ENCODE measurements around the gene KIAA0040. TPM values are rescaled to one million over a fixed set of nuclear protein-coding genes. Genes with fewer than 3 reads are reported as not detected.

KIAA0040 gene
- total RNA-seq, 1 experiment from 2014 or later, result 0.31 TPM

DNA sequence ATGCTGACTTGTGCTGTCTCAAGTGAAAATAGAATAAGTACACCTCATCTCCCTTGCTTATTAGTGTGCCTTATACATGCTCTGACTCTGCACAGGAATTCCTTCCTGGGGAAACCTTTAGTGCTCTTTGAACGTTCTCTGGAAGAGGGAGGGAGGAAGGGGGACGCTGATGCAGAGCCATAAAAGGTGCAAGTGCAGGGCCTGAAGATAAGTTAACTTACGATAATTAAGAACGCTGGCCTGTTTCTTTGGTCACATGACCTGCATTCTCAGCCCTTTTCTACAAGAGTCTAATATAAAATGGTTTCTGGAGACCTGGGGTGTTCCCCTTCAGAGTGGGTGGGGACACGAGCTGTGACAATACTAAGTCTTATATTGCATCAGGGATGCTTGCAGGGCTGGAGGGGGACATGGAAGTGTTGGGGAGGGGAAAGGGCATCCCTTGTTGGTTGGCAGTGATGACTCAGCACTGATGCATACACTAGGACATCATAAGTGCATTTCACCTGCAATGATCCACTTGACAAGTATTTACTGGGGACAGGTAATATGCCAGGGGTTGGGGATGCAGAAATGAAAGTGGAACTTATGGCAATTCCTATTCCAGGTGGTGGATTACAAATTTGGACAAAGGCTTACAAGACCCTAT, 26.3 kb upstream of the KIAA0040 start:
- CTCF ChIA-PET, result no interaction called here
- no peaks in the 10 kb centered on the region for H3K4me1 ChIP-seq (ENCODE audit: control insufficient read depth, insufficient read depth, low read length)
- no peak for ATAC-seq

DNA sequence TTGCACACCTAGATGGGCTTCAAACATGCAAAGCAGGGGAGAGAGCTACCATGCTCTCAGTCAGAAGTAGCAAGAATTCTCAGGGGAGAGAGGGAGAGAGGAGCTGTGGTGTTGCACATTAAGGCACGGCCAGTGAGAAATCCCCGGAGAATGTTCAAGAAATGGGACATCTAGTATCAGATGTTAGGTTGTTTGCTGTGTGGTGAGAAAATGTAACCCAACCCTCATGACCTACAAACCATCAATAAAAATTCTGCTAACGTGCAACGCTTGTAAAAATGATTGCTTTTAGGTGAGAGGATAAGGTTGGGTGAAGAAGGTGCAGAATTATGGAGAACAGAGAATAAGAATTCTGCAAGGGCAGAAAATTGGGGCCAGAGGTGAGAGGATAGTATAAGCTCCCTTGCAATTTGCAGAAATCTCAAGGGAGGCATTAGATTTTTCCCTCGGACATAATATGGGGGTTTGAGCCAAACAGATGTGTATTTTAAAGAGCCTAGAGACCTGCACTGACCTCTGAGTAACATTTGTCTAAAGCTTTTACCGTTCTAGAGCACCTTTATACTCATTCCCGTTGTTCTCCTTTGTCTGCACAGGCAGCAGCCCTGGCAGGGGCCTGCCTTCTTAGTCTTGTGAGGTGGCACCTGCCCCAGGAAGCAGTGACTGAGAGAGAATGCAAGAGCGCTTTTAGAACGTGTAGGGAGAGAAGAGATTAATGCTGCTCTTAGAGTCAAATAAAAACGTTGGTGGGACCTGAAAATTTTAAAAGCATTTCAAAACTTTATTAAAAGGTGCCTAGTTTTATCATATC, 25.4 kb upstream of the KIAA0040 start:
- intact Hi-C loops (cut with micrococcal nuclease; ENCODE audit: unreplicated experiment) (no loop called here), in situ Hi-C loops (cut with HindIII; ENCODE audit: low pct_unique_long_range_greater_than_20kb, low sequenced_read_pairs) (no loop called here)
- ChIA-PET POLR2A (no interaction called here), CTCF (no interaction called here)
- TF ChIP-seq, protein P1, sequence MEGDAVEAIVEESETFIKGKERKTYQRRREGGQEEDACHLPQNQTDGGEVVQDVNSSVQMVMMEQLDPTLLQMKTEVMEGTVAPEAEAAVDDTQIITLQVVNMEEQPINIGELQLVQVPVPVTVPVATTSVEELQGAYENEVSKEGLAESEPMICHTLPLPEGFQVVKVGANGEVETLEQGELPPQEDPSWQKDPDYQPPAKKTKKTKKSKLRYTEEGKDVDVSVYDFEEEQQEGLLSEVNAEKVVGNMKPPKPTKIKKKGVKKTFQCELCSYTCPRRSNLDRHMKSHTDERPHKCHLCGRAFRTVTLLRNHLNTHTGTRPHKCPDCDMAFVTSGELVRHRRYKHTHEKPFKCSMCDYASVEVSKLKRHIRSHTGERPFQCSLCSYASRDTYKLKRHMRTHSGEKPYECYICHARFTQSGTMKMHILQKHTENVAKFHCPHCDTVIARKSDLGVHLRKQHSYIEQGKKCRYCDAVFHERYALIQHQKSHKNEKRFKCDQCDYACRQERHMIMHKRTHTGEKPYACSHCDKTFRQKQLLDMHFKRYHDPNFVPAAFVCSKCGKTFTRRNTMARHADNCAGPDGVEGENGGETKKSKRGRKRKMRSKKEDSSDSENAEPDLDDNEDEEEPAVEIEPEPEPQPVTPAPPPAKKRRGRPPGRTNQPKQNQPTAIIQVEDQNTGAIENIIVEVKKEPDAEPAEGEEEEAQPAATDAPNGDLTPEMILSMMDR (IDR thresholded peaks at IDR 0.05), result no peak
- TF ChIP-seq POLR2AphosphoS5 (IDR thresholded peaks at IDR 0.05; ENCODE audit: low read depth, low read length), result no peak
- no peak for TF ChIP-seq SIN3A (IDR thresholded peaks at IDR 0.05; ENCODE audit: borderline replicate concordance, insufficient read depth, low read depth, low read length)
- TF ChIP-seq, protein P2, sequence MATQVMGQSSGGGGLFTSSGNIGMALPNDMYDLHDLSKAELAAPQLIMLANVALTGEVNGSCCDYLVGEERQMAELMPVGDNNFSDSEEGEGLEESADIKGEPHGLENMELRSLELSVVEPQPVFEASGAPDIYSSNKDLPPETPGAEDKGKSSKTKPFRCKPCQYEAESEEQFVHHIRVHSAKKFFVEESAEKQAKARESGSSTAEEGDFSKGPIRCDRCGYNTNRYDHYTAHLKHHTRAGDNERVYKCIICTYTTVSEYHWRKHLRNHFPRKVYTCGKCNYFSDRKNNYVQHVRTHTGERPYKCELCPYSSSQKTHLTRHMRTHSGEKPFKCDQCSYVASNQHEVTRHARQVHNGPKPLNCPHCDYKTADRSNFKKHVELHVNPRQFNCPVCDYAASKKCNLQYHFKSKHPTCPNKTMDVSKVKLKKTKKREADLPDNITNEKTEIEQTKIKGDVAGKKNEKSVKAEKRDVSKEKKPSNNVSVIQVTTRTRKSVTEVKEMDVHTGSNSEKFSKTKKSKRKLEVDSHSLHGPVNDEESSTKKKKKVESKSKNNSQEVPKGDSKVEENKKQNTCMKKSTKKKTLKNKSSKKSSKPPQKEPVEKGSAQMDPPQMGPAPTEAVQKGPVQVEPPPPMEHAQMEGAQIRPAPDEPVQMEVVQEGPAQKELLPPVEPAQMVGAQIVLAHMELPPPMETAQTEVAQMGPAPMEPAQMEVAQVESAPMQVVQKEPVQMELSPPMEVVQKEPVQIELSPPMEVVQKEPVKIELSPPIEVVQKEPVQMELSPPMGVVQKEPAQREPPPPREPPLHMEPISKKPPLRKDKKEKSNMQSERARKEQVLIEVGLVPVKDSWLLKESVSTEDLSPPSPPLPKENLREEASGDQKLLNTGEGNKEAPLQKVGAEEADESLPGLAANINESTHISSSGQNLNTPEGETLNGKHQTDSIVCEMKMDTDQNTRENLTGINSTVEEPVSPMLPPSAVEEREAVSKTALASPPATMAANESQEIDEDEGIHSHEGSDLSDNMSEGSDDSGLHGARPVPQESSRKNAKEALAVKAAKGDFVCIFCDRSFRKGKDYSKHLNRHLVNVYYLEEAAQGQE (IDR thresholded peaks at IDR 0.05; ENCODE audit: insufficient read depth in 1 of 2, low read depth in 2 of 2, low read length in 1 of 2), result no peak
- no peak for TF ChIP-seq TCF7L2 (IDR thresholded peaks at IDR 0.05; ENCODE audit: low read depth, low read length)
- Histone ChIP-seq H3K9me3 (ENCODE audit: control insufficient read depth, insufficient read depth, low read depth, low read length) (no peaks in the 10 kb centered on the region), H3K27me3 (ENCODE audit: control insufficient read depth, insufficient read depth, low read length) (no peaks in the 10 kb centered on the region), H3K36me3 (ENCODE audit: control insufficient read depth, insufficient read depth, low read length) (no peaks in the 10 kb centered on the region), H3K27ac (ENCODE audit: low read length) (no peak overlapping the region), H3K4me1 (ENCODE audit: control insufficient read depth, insufficient read depth, low read length) (no peaks in the 10 kb centered on the region), H3K4me3 (ENCODE audit: low read depth in 2 of 2, low read length in 2 of 2) (no peak overlapping the region)
- ATAC-seq (no peak), DNase-seq (ENCODE audit: low read depth, low spot score) (no peak)
- no TSS peak for BruUV-seq (replicated peaks)

More for the DNA sequence above, 26.3 kb upstream of the KIAA0040 start:
- Histone ChIP-seq H3K27me3 (ENCODE audit: control insufficient read depth, insufficient read depth, low read length) (no peaks in the 10 kb centered on the region), H3K27ac (ENCODE audit: low read length) (no peak overlapping the region), H3K36me3 (ENCODE audit: control insufficient read depth, insufficient read depth, low read length) (no peaks in the 10 kb centered on the region), H3K4me3 (ENCODE audit: low read depth in 2 of 2, low read length in 2 of 2) (no peak overlapping the region), H3K9me3 (ENCODE audit: control insufficient read depth, insufficient read depth, low read depth, low read length) (no peaks in the 10 kb centered on the region)
- BruUV-seq (replicated peaks), result no TSS peak
- no peak for DNase-seq (ENCODE audit: low read depth, low spot score)
- POLR2A ChIA-PET, result no interaction called here
- TF ChIP-seq, protein P1 (IDR thresholded peaks at IDR 0.05), result no peak
- TF ChIP-seq POLR2AphosphoS5 (IDR thresholded peaks at IDR 0.05; ENCODE audit: low read depth, low read length) (no peak), SIN3A (IDR thresholded peaks at IDR 0.05; ENCODE audit: borderline replicate concordance, insufficient read depth, low read depth, low read length) (no peak), TCF7L2 (IDR thresholded peaks at IDR 0.05; ENCODE audit: low read depth, low read length) (no peak)
- TF ChIP-seq, protein P2 (IDR thresholded peaks at IDR 0.05; ENCODE audit: insufficient read depth in 1 of 2, low read depth in 2 of 2, low read length in 1 of 2), result no peak
- in situ Hi-C loops (cut with HindIII; ENCODE audit: low pct_unique_long_range_greater_than_20kb, low sequenced_read_pairs), result no loop called here
- intact Hi-C loops (cut with micrococcal nuclease; ENCODE audit: unreplicated experiment), result no loop called here

All from Panc1 (cell line).